Activated T-helper 9 cell treated with anti-CD3 and anti-CD28 coated beads, Interleukin-2, amount 50 U/mL, for 16 hours (primary cell): ENCODE measurements around the gene NMUR1.

Experiments used
- DNase-seq: peaks from one replicate; pipeline ENCODE4 v3.0.0-alpha.2; 2020; ENCODE audit warnings: low read depth

The NMUR1 gene

GRCh38 chr2:231525248-231526163 is 4.7 kb downstream of the NMUR1 start:
- no peak for DNase-seq

GRCh38 chr2:231524477-231525247 is 5.6 kb downstream of the NMUR1 start:
- DNase-seq: no peak

GRCh38 chr2:231523451-231524285 is 6.6 kb downstream of the NMUR1 start:
- no peak for DNase-seq

- no peak for DNase-seq
Observed at GRCh38 chr2:231522418-231523180, 7.6 kb downstream of the NMUR1 start.

GRCh38 chr2:231521443-231521842 is 8.8 kb downstream of the NMUR1 start:
- DNase-seq: no peak

GRCh38 chr2:231519975-231520555 is 10.2 kb downstream of the NMUR1 start:
- no peak for DNase-seq

GRCh38 chr2:231518771-231519170 is 11.5 kb downstream of the NMUR1 start:
- DNase-seq: no peak

- DNase-seq: no peak
Observed at GRCh38 chr2:231515603-231516002, 14.6 kb downstream of the NMUR1 start.

GRCh38 chr2:231514951-231515297 is 15.3 kb downstream of the NMUR1 start:
- DNase-seq: no peak

- peak; percentile 97 for DNase-seq
Observed at GRCh38 chr2:231514225-231514950, 15.9 kb downstream of the NMUR1 start.

GRCh38 chr2:231513746-231514224 is 16.5 kb downstream of the NMUR1 start:
- DNase-seq: no peak

- DNase-seq: no peak
Observed at GRCh38 chr2:231512222-231512621, 18.0 kb downstream of the NMUR1 start.

- no peak for DNase-seq
Observed at GRCh38 chr2:231503766-231504165, 26.5 kb downstream of the NMUR1 start.

- DNase-seq: no peak
Observed at GRCh38 chr2:231502596-231502995, 27.6 kb downstream of the NMUR1 start.

- DNase-seq: no peak
Observed at GRCh38 chr2:231497651-231498050, 32.6 kb downstream of the NMUR1 start.

- DNase-seq: no peak
Observed at GRCh38 chr2:231494669-231495068, 35.6 kb downstream of the NMUR1 start.

- DNase-seq: no peak
Observed at GRCh38 chr2:231490801-231491200, 39.4 kb downstream of the NMUR1 start.

- no peak for DNase-seq
Observed at GRCh38 chr2:231489990-231490389, 40.3 kb downstream of the NMUR1 start.

- DNase-seq: no peak
Observed at GRCh38 chr2:231488331-231488730, 41.9 kb downstream of the NMUR1 start.

- no peak for DNase-seq
Observed at GRCh38 chr2:231486851-231487596, 43.2 kb downstream of the NMUR1 start.
